Spleen (tissue), 11 donors: Measurements from ENCODE around the gene DDX52. TPM values are rescaled to one million over a fixed set of nuclear protein-coding genes. Genes with fewer than 3 reads are reported as not detected.

Experiments used
- DNase-seq: peaks from one replicate; pipeline ENCODE4 v3.0.0-alpha.2; 2020
- H3K27ac ChIP-seq, 8 donors: fragments of 200-600 bp; sonication (generic) in 7 of 8; 1 replicate in 4 of 8; 2 replicates in 4 of 8; pipeline versions ENCODE4 v1.5.0 to v1.8.0; 2016 to 2021; ENCODE audit warnings: inconsistent platforms in 4 of 8, mild to moderate bottlenecking in 4 of 8, moderate library complexity in 1 of 8
- H3K27me3 ChIP-seq, 7 donors: fragments of 200-600 bp; sonication (generic) in 6 of 7; replicated peaks in 1 of 7; 1 replicate in 4 of 7; 2 replicates in 3 of 7; pipeline versions ENCODE4 v1.5.0 to v1.8.0; 2016 to 2021; ENCODE audit warnings: inconsistent platforms in 3 of 7, mild to moderate bottlenecking in 1 of 7
- H3K36me3 ChIP-seq, 6 donors: fragments of 200-600 bp; sonication (generic) in 5 of 6; 1 replicate in 4 of 6; 2 replicates in 2 of 6; pipeline versions ENCODE4 v1.5.0 to v1.8.0; 2016 to 2021; ENCODE audit warnings: inconsistent platforms in 2 of 6
- H3K4me1 ChIP-seq, 6 donors: fragments of 200-600 bp; sonication (generic) in 5 of 6; 1 replicate in 3 of 6; 2 replicates in 3 of 6; pipeline versions ENCODE4 v1.5.0 to v1.8.0; 2016 to 2021; ENCODE audit warnings: inconsistent platforms in 3 of 6
- H3K4me3 ChIP-seq, 8 donors: fragments of 200-600 bp; sonication (generic) in 7 of 8; 1 replicate in 4 of 8; 2 replicates in 4 of 8; pipeline versions ENCODE4 v1.5.0 to v1.8.0; 2016 to 2021; ENCODE audit warnings: inconsistent platforms in 4 of 8, mild to moderate bottlenecking in 4 of 8, moderate library complexity in 2 of 8
- H3K9me3 ChIP-seq, 8 donors: fragments of 200-600 bp; sonication (generic) in 7 of 8; 1 replicate in 4 of 8; 2 replicates in 4 of 8; pipeline versions ENCODE4 v1.5.0 to v1.8.0; 2016 to 2021; ENCODE audit warnings: inconsistent platforms in 4 of 8
- CTCF ChIP-seq, 11 experiments: fragments of 200-600 bp in 7 of 11; fragments of 450-650 bp in 4 of 11; sonication (generic) in 4 of 11; IDR thresholded peaks in 8 of 11; conservative IDR thresholded peaks in 3 of 11; 1 replicate in 7 of 11; 2 replicates in 4 of 11; pipeline versions ENCODE4 v1.4.0 to v1.8.0; 2016 to 2021; ENCODE audit warnings: antibody characterized with exemption in 11 of 11, inconsistent platforms in 4 of 11, mild to moderate bottlenecking in 1 of 11
- POLR2A ChIP-seq, 3 donors: fragments of 450-650 bp; IDR thresholded peaks; one replicate each; pipeline ENCODE4 v1.5.1; 2017; ENCODE audit warnings: antibody characterized with exemption in 3 of 3, mild to moderate bottlenecking in 1 of 3
- POLR2AphosphoS5 ChIP-seq, 3 donors: sonication (generic); formaldehyde crosslinking; IDR thresholded peaks; one replicate each; pipeline ENCODE4 v1.5.1; 2017; ENCODE audit warnings: antibody characterized with exemption in 3 of 3
- WGBS, 5 donors: extraction: QIAGEN DNeasy Blood & Tissue Kit in 3 of 5; methylation state at CpG; one replicate each; pipeline versions ENCODE4 v1.1.5 to v1.1.7; 2013 to 2018; 5-methylcytosine and 5-hydroxymethylcytosine counted together
- intact Hi-C: fragments of 100-400 bp; cut with DNase I; formaldehyde crosslinking; loops from one replicate; pipeline ENCODE4 v1.15.0; 2023; ENCODE audit warnings: low total_unique reads
- polyA plus RNA-seq, 3 donors: library from polyadenylated mRNA; stranded (reverse); fragments of 200-250 nt; gene quantifications; one replicate each; pipeline ENCODE4 v1.2.1, GENCODE V29; 2013
- total RNA-seq, 7 donors: library from RNA; depleted of rRNA in 3 of 7; stranded (reverse); fragments of >200 nt in 3 of 7; fragmentation: NEBNext Ultra II Directional in 4 of 7; extraction: Animal tissue kit (Norgen Biotek cat#: 25700) in 4 of 7; gene quantifications; one replicate each; pipeline versions ENCODE4 v1.1.0 to v1.2.1, GENCODE V29; 2016 to 2021
- donor health status: healthy with polysubstance abuse.
- donor health status: DM: no; HTN: no; CAD: no; lungs with moderate emphysema.
- donor health status: DM: no; HTN: no; CAD: no.
- donor health status: Bipolar disorder and iron deficiency.
- donor health status: healthy.
- donor health status: DM: no; HTN: no; CAD: no.
- donor health status: DM: yes; HTN: yes; CAD: no.

The DDX52 gene
- total and polyA plus RNA-seq, 10 donors, result 7.8 to 28.1 (median 19.7) TPM

- Histone ChIP-seq H3K9me3 (peaks cover 0 to 13% (median 6%) of the 10 kb centered on the region in 8 donors), H3K4me1 (no peaks in the 10 kb centered on the region), H3K4me3 (no peak overlapping the region), H3K27ac (no peak overlapping the region), H3K27me3 (no peaks in the 10 kb centered on the region), H3K36me3 (peaks cover 5 to 100% (median 73%) of the 10 kb centered on the region in 6 donors)
- DNase-seq, result no peak
- intact Hi-C loops, result no loop called here
- TF ChIP-seq POLR2AphosphoS5 (IDR thresholded peaks at IDR 0.05) (no peak), POLR2A (IDR thresholded peaks at IDR 0.05) (no peak), CTCF (IDR thresholded peaks at IDR 0.05 in 8 of 11, conservative IDR thresholded peaks at IDR 0.05 in 3 of 11) (no peak)
- WGBS, 5 donors, result 94 to 97% (median 97%) methylated on average over 3 of the region's 3 CpGs
Observed at GRCh38 chr17:37576281-37576680, 67.0 kb downstream of the DDX52 start.

GRCh38 chr17:37574427-37574826 lies 68.8 kb downstream of the DDX52 start:
- no peak for DNase-seq
- Histone ChIP-seq H3K4me1 (no peaks in the 10 kb centered on the region), H3K27ac (no peak overlapping the region), H3K36me3 (peaks cover 7 to 100% (median 79%) of the 10 kb centered on the region in 6 donors), H3K9me3 (peaks cover 0 to 13% (median 6%) of the 10 kb centered on the region in 8 donors), H3K4me3 (no peak overlapping the region), H3K27me3 (no peaks in the 10 kb centered on the region)
- intact Hi-C loops, result no loop called here
- 92 to 100% (median 97%) methylated on average over 2 of the region's 2 CpGs for whole genome bisulfite sequencing, 5 donors
- TF ChIP-seq CTCF (IDR thresholded peaks at IDR 0.05 in 8 of 11, conservative IDR thresholded peaks at IDR 0.05 in 3 of 11), result no peak
- no peak for TF ChIP-seq POLR2AphosphoS5 (IDR thresholded peaks at IDR 0.05)
- no peak for TF ChIP-seq POLR2A (IDR thresholded peaks at IDR 0.05)

GRCh38 chr17:37571674-37572073 lies 71.6 kb downstream of the DDX52 start:
- no peak for DNase-seq
- H3K27me3 ChIP-seq, result no peaks in the 10 kb centered on the region
- intact Hi-C loops, result no loop called here
- no peak for TF ChIP-seq POLR2AphosphoS5 (IDR thresholded peaks at IDR 0.05)
- no peak for TF ChIP-seq POLR2A (IDR thresholded peaks at IDR 0.05)
- TF ChIP-seq CTCF (IDR thresholded peaks at IDR 0.05 in 8 of 11, conservative IDR thresholded peaks at IDR 0.05 in 3 of 11), result no peak
- 88 to 97% (median 94%) methylated on average over 3 of the region's 3 CpGs for WGBS, 5 donors
- H3K27ac ChIP-seq, result no peak overlapping the region
- H3K4me3 ChIP-seq, result no peak overlapping the region
- H3K9me3 ChIP-seq, result peaks cover 0 to 13% (median 6%) of the 10 kb centered on the region in 8 donors
- H3K36me3 ChIP-seq, result peaks cover 7 to 100% (median 88%) of the 10 kb centered on the region in 6 donors
- H3K4me1 ChIP-seq, result peaks cover 0 to 5% (median 0%) of the 10 kb centered on the region in 6 donors

- Histone ChIP-seq H3K4me1 (peaks cover 0 to 5% (median 0%) of the 10 kb centered on the region in 6 donors), H3K4me3 (no peak overlapping the region), H3K9me3 (peaks cover 0 to 13% (median 6%) of the 10 kb centered on the region in 8 donors), H3K27me3 (no peaks in the 10 kb centered on the region), H3K27ac (no peak overlapping the region), H3K36me3 (peaks cover 7 to 98% (median 81%) of the 10 kb centered on the region in 6 donors)
- intact Hi-C loops, result no loop called here
- DNase-seq, result no peak
- peak in 5 of 11 experiments; percentile 15 to 36 (median 26) for TF ChIP-seq CTCF (IDR thresholded peaks at IDR 0.05 in 8 of 11, conservative IDR thresholded peaks at IDR 0.05 in 3 of 11)
- no peak for TF ChIP-seq POLR2AphosphoS5 (IDR thresholded peaks at IDR 0.05)
- WGBS, 5 donors, result 92 to 96% (median 93%) methylated on average over 8 of the region's 8 CpGs
Observed at GRCh38 chr17:37570527-37571093, 72.6 kb downstream of the DDX52 start.
